GM11168 (cell line): ENCODE data around the gene NF1.

Experiments
- in situ Hi-C: fragments of 300-500 bp; cut with MboI; formaldehyde crosslinking; loops from one replicate; pipeline ENCODE4 v1.12.0; 2022; ENCODE audit warnings: low sequenced_read_pairs; ENCODE audit not compliant: unreplicated experiment

Gene NF1

DNA sequence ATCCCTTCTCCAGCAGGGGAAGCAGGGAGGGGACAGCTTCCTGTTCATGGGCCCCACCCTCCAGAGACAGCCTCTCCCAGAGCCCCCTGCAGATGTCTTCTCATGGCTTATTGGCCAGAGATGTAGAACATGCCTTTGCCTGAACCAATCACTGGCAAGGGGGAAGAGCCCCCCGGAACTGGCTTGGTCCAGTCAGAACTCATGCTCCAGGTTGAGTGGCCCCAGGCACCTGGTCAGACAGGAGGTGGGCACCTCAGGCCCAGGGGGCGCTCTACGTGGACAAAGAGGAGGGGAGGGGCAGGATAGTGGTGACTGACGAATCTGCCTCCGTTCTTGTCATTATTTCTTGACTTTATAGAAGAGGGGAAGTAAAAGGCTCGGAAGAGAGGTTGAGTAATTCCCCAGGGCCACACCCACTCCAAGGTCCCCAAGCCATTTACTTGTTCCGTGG lies 320.3 kb downstream of the NF1 start:
- in situ Hi-C loops = no loop called here

DNA sequence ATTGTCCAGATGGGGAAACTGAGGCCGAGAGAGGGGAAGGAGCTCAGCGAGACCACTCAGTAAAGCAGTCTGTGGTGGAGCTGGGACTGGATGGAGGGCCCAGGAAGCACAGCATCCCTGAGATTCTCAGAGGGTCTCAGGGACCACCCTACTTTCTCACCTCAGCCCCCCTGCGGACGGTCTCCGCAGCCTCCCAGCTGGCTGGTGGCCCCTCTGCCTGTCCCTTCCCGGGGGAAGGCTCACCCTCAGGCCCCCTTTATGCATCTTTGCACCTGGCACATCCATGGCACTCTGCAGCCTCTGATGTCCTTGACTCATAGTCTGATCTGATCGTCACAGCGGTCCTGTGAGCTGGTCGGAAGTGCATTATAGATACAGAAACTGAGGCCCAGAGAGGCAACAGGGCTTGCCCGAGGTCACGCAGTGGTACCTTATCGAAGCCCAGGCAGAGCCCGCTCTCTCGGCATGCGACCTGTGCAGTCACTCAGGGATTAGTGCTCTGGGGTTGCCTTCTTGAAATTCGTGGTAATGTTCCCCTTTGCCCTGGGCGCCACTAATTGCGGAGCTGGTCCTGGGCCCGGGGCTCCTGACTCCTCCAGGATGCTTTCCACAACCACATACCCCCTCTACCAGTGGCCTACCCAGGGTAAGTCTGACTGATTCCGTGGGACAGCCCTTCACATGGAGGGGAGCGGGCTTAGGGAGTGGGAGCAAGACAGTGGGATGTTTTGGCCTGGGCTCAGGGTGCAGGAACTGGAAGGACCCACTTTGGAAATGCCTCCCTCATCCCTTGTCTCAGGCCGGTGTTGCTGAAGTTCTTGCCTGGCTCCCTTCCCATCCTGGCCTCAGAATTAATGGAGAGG lies 321.1 kb downstream of the NF1 start:
- in situ Hi-C loops = no loop called here

DNA sequence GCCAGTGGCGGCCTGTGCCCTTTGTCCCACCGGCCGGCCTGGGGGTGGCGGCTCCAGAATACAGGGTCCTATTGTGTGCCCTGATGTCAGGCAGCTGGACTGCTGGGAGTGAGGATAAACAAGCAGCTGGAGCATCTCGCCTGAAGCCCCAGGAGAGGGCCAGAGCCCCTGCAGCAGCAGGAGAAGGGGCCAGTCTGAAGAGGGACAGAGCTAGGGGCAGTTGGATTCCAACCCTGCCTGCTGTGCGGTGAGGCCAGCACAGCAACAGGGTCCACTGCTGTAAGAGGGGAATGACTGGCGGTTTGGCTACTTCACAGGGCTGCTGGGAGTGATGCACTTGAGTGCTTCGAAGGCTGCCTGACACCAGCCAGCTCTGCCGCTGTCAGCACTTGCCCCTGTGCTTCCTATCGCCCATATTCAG lies 321.7 kb downstream of the NF1 start:
- in situ Hi-C loops = no loop called here

DNA sequence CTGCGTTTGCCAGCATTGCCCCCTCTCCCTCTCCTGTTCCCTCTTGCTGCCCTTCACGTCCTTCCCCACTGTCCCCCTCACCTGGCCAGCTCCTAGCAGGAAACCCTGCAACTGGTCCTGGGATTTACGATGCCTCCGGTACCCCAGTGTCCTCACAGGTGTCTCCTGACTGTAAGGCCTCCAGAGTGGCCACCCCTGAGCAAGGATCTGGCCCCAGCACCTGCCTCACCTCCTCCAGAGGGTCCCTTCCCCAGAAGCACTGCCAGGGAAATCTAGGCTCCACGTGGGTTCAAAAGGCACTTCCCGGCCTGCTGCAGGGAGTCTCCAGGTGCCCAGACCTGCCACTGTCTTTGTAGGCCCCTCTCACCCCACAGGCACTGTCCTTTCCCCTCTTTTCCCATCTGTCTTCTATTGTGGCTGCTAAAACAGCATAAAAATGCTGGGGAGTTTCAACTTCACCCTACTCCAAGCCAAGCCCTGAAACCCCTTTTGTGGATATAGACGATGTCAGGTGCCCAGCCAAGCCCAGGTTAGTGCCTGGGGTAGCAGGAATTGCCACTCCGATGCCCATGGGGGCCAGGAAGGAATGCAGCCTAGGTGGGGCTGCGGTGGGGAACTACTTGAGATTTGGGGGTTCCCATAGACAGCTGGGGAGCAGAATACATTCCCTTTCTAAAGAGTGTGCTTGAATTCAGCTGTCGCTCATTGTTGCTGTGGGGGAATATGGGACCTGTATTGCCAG lies 322.4 kb downstream of the NF1 start:
- in situ Hi-C loops = no loop called here

DNA sequence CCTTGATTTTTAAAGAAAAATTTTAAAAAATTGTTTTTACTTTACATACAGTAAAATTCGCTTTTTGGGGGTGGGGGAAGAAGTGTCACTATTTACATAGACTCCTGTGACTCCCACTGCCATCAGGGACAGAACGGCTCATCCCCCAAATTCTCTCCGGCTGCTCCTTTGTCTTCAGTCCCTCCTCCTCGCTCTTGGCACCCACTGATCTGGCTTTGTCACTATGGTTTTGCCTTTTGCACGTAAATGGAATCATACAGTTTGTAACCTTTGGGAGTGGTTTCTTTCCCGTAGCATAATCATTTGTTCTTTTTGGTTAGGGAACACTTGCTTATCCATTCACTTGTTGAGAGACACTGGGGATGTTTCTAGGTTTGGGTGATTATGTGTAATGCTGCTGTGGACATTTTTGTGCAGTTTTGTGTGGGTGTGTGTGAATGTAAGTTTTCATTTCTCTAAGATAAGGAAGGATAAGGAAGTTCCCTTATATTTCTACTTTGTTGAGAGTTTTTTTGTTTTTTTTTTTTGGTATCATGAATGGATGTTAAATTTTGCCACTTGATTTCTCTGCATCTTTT lies 324.1 kb downstream of the NF1 start:
- in situ Hi-C loops = no loop called here

DNA sequence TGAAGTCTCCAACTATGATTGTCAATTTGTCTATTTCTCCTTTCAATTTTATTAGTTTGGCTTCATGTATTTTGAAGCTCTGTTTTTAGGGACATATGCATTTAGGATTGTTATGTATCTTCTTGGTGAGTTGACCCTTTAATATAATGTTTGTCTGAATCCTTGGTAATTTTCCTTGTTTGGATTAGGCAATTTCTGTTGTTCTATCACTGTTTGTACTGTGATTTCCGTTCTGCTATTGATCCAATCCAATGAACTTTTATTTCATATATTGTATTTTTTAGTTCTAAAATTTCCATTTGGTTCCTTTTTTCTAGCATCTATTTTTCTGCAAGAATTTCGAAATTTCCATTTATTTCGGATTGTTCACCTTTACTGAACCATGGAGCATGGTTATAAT lies 327.7 kb downstream of the NF1 start:
- in situ Hi-C loops = no loop called here

DNA sequence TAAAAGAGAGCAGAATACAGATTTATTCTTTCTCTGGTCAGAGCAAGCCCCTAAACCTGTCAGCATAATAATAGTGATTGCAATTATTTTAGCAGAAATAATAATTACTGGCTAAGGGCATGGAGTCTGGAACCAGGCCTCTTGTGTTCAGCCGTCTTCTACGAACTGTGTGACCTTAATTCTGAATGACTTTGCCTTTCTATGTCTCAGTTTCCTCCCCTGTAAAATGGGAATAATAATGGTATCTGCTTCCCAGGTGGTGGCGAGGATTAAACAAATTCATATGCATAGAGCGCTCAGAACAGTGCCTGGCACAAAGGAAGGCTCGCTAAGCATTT lies 330.1 kb downstream of the NF1 start:
- in situ Hi-C loops = no loop called here

DNA sequence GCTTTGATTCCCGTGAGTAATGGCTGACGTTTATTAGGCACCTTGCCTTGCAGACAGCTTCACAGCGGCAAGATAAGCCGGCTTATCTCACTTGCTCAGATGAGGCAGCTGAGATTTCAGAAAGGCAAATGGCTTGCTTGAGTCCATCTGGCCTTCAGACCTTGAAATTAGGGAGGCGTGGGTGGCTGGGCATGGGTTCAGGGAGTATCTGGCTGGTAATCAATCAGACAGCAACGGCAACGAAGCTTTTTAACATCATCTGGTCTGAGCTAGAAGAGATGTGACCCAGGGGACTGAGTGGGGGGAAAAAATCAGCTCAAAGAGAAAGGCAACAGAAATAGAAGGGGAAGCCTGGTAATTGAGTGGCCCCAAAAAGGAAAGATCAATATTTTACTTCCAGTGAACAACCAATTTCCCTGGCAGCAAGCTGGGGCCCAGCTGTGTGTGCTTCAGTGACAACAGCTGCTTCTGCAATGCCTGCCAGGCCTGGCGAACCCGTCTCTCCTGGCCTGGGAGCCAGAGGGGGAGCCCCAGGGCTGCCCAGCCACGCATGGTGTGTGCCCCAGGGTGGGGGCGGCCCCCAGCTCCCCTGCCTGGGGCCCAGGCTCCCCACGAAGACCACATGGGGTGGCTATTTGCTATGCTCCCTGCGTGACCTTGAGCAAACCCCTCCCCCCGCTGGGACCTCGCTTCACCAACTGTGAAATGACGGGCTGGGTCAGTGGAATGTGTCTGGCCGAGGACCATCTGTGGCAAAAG lies 330.7 kb downstream of the NF1 start:
- in situ Hi-C loops = no loop called here
